H1 (cell line): ENCODE data around the gene FBXW5. TPM values are rescaled to one million over a fixed set of nuclear protein-coding genes. Genes with fewer than 3 reads are reported as not detected.

Experiments
- CTCF ChIA-PET: fragments of 300-600 bp; sonication (Branson Sonifier 250); formaldehyde crosslinking; loops from one replicate; lab custom pipeline; 2021; ENCODE audit not compliant: partially characterized antibody; lab: Charles Lee
- POLR2A ChIA-PET: fragments of 300-600 bp; sonication (Branson Sonifier 250); formaldehyde crosslinking; loops from one replicate; lab custom pipeline; 2021; ENCODE audit warnings: inconsistent platforms; ENCODE audit not compliant: partially characterized antibody; lab: Charles Lee
- DNase-seq, 2 experiments: peaks; one replicate each; pipeline versions ENCODE4 v3.0.0 to v3.0.0-alpha.2; 2010 to 2022; ENCODE audit warnings: low spot score in 2 of 2, low read depth in 1 of 2, mixed read lengths in 1 of 2
- FAIRE-seq: peaks from 2 replicates; lab custom pipeline; 2011; peaks lifted over from hg19 to GRCh38; lab: Jason Lieb, UNC
- H2AFZ ChIP-seq: 2 replicates; pipeline ENCODE4 v1.8.1; 2012; ENCODE audit warnings: low read length, inconsistent platforms
- H2AK5ac ChIP-seq: 2 replicates; pipeline ENCODE4 v1.6.1; 2013; ENCODE audit warnings: low read depth, low read length
- H2BK120ac ChIP-seq: replicated peaks from 2 replicates; pipeline ENCODE3; 2013; ENCODE audit warnings: low read depth, low read length, inconsistent platforms
- H2BK12ac ChIP-seq: 2 replicates; pipeline ENCODE4 v1.6.1; 2013; ENCODE audit warnings: low read depth, low read length
- H2BK15ac ChIP-seq: 2 replicates; pipeline ENCODE4 v1.6.1; 2013; ENCODE audit warnings: low read length
- H2BK20ac ChIP-seq: 2 replicates; pipeline ENCODE4 v1.6.1; 2013; ENCODE audit warnings: low read length
- H2BK5ac ChIP-seq: 2 replicates; pipeline ENCODE4 v1.6.1; 2013; ENCODE audit warnings: low read depth, low read length
- H3K14ac ChIP-seq: 2 replicates; pipeline ENCODE4 v1.6.1; 2013; ENCODE audit warnings: inconsistent platforms; ENCODE audit not compliant: insufficient read length
- H3K18ac ChIP-seq: 2 replicates; pipeline ENCODE4 v1.6.1; 2013; ENCODE audit warnings: low read length; ENCODE audit errors: extremely low read depth
- H3K23ac ChIP-seq: 2 replicates; pipeline ENCODE4 v1.6.1; 2013; ENCODE audit warnings: inconsistent platforms; ENCODE audit not compliant: insufficient read length
- H3K23me2 ChIP-seq: 2 replicates; pipeline ENCODE4 v1.6.1; 2013; ENCODE audit warnings: low read depth, low read length
- H3K27ac ChIP-seq: 2 replicates; pipeline ENCODE4 v1.6.1; 2011; ENCODE audit warnings: low read depth, low read length, inconsistent platforms
- H3K27me3 ChIP-seq, 4 experiments: replicated peaks in 1 of 4; 1 replicate in 1 of 4; 2 replicates in 3 of 4; pipeline versions ENCODE4 v1.6.1 to v1.8.1; 2011 to 2013; ENCODE audit warnings: low read length in 3 of 4, mild to moderate bottlenecking in 3 of 4, inconsistent platforms in 2 of 4, mixed read lengths in 2 of 4, moderate library complexity in 1 of 4; ENCODE audit not compliant: control insufficient read depth in 3 of 4, insufficient read depth in 3 of 4; ENCODE audit errors: extremely low read depth in 1 of 4
- H3K36me3 ChIP-seq, 4 experiments: 2 replicates each; pipeline versions ENCODE4 v1.6.1 to v1.8.1; 2011 to 2013; ENCODE audit warnings: mild to moderate bottlenecking in 4 of 4, low read length in 3 of 4, moderate library complexity in 2 of 4, control low read depth in 1 of 4, inconsistent platforms in 1 of 4; ENCODE audit not compliant: insufficient read depth in 4 of 4, control insufficient read depth in 2 of 4
- H3K4ac ChIP-seq: replicated peaks from 2 replicates; pipeline ENCODE3; 2013; ENCODE audit warnings: low read length, low read depth, mixed read lengths, inconsistent platforms; ENCODE audit not compliant: insufficient read length
- H3K4me1 ChIP-seq, 4 experiments: replicated peaks in 1 of 4; 1 replicate in 1 of 4; 2 replicates in 3 of 4; pipeline versions ENCODE4 v1.6.1 to v1.8.1; 2011 to 2013; ENCODE audit warnings: low read length in 3 of 4, inconsistent platforms in 2 of 4, mixed read lengths in 1 of 4; ENCODE audit not compliant: insufficient read depth in 4 of 4, control insufficient read depth in 3 of 4
- H3K4me2 ChIP-seq, 2 experiments: 2 replicates each; pipeline versions ENCODE4 v1.6.1 to v1.8.1; 2011 to 2013; ENCODE audit warnings: low read depth in 2 of 2, low read length in 2 of 2, control low read depth in 1 of 2, inconsistent platforms in 1 of 2, mild to moderate bottlenecking in 1 of 2; ENCODE audit not compliant: insufficient read depth in 1 of 2
- H3K4me3 ChIP-seq, 4 experiments: fragments of 200-600, 300-600 bp in 1 of 4; sonication (generic), shearing (Covaris generic), sonication (Bioruptor Twin) in 1 of 4; 2 replicates each; pipeline versions ENCODE4 v1.5.1 to v1.8.1; 2011 to 2016; ENCODE audit warnings: low read length in 4 of 4, low read depth in 3 of 4, control low read depth in 2 of 4, inconsistent platforms in 2 of 4, mild to moderate bottlenecking in 2 of 4, mixed read lengths in 1 of 4, moderate library complexity in 1 of 4; ENCODE audit not compliant: insufficient read depth in 2 of 4; ENCODE audit errors: extremely low read depth in 1 of 4
- H3K56ac ChIP-seq: replicated peaks from 2 replicates; pipeline ENCODE3; 2013; ENCODE audit warnings: low read depth, mild to moderate bottlenecking, mixed read lengths, low read length, inconsistent platforms; ENCODE audit not compliant: insufficient read length
- H3K79me1 ChIP-seq: 2 replicates; pipeline ENCODE4 v1.6.1; 2013; ENCODE audit warnings: low read depth, low read length, control low read depth
- H3K79me2 ChIP-seq, 2 experiments: 2 replicates each; pipeline versions ENCODE4 v1.6.1 to v1.8.1; 2012 to 2013; ENCODE audit warnings: low read length in 2 of 2, mild to moderate bottlenecking in 2 of 2, inconsistent platforms in 1 of 2; ENCODE audit not compliant: insufficient read depth in 2 of 2, control insufficient read depth in 1 of 2
- H3K9ac ChIP-seq, 4 experiments: replicated peaks in 1 of 4; 1 replicate in 1 of 4; 2 replicates in 3 of 4; pipeline versions ENCODE4 v1.6.1 to v1.8.1; 2011 to 2013; ENCODE audit warnings: low read depth in 3 of 4, low read length in 3 of 4, control low read depth in 2 of 4, mild to moderate bottlenecking in 2 of 4, moderate library complexity in 2 of 4, inconsistent platforms in 1 of 4; ENCODE audit errors: extremely low read depth in 1 of 4
- H3K9me3 ChIP-seq, 2 experiments: 2 replicates each; pipeline versions ENCODE4 v1.6.1 to v1.8.1; 2012 to 2013; ENCODE audit warnings: mild to moderate bottlenecking in 2 of 2, moderate library complexity in 2 of 2, control low read depth in 1 of 2, inconsistent platforms in 1 of 2, low read depth in 1 of 2, low read length in 1 of 2, mixed read lengths in 1 of 2; ENCODE audit not compliant: insufficient read depth in 2 of 2
- H4K20me1 ChIP-seq, 2 experiments: replicated peaks in 1 of 2; 2 replicates each; pipeline versions ENCODE3 to v1.8.1; 2011 to 2013; ENCODE audit warnings: inconsistent platforms in 2 of 2, low read length in 2 of 2, mild to moderate bottlenecking in 1 of 2; ENCODE audit not compliant: insufficient read depth in 2 of 2, control insufficient read depth in 1 of 2
- H4K5ac ChIP-seq: 2 replicates; pipeline ENCODE4 v1.6.1; 2013; ENCODE audit warnings: low read length, low read depth, mixed read lengths, inconsistent platforms; ENCODE audit not compliant: insufficient read length
- H4K8ac ChIP-seq: 2 replicates; pipeline ENCODE4 v1.8.0; 2013; ENCODE audit warnings: mild to moderate bottlenecking, moderate library complexity, low read length, inconsistent platforms; ENCODE audit not compliant: insufficient read depth; ENCODE audit errors: extremely low read depth
- H4K91ac ChIP-seq: replicated peaks from 2 replicates; pipeline ENCODE3; 2013; ENCODE audit warnings: low read length, mixed read lengths, inconsistent platforms; ENCODE audit not compliant: insufficient read length
- BRCA1 ChIP-seq: IDR thresholded peaks from 2 replicates; pipeline ENCODE4 v1.6.1; 2012; ENCODE audit warnings: low read depth, low read length, improper control_type of control experiment
- CBX5 ChIP-seq: fragments of 300-800, 300-1000 bp; sonication (generic); IDR thresholded peaks from 2 replicates; pipeline ENCODE4 v1.7.1; 2016; ENCODE audit warnings: antibody characterized with exemption, low read length, low read depth
- HDAC2 ChIP-seq, 2 experiments: fragments of 300-600 bp in 1 of 2; sonication (generic) in 1 of 2; IDR thresholded peaks; 2 replicates each; pipeline ENCODE4 v1.6.1; 2011 to 2012; ENCODE audit warnings: low read depth in 2 of 2, low read length in 2 of 2, mild to moderate bottlenecking in 2 of 2, moderate library complexity in 2 of 2, borderline replicate concordance in 1 of 2, inconsistent platforms in 1 of 2
- WGBS, 2 experiments: shearing (Covaris generic) in 1 of 2; methylation state at CpG; one replicate each; pipeline versions ENCODE4 v1.1.6 to v1.1.7; 2013 to 2015; ENCODE audit warnings: low lambda C conversion rate in 2 of 2, mixed read lengths in 2 of 2, inconsistent platforms in 1 of 2, low coverage in 1 of 2, missing lambda C conversion rate in 1 of 2; ENCODE audit not compliant: insufficient replicate concordance in 2 of 2, insufficient coverage in 1 of 2, insufficient read length in 1 of 2; ENCODE audit errors: extremely low coverage in 1 of 2, missing lambda C conversion rate in 1 of 2; 5-methylcytosine and 5-hydroxymethylcytosine counted together
- polyA plus RNA-seq, 7 experiments: library from polyadenylated mRNA; depleted of rRNA in 3 of 7; stranded (reverse) in 5 of 7; unstranded in 2 of 7; fragments of >200 nt in 5 of 7; fragments of 200-250 nt in 2 of 7; gene quantifications; 1 replicate in 5 of 7; 2 replicates in 1 of 7; 4 replicates in 1 of 7; pipeline versions ENCODE4 v1.2.1 to v1.2.3, GENCODE V29; 2011 to 2013; ENCODE audit warnings: missing spikeins in 2 of 7, mixed read lengths in 2 of 7
- total RNA-seq: library from RNA; stranded (reverse); fragmentation: NEBNext Ultra II Directional; extraction: Animal tissue kit (Norgen Biotek cat#: 25700); gene quantifications from 2 replicates; pipeline ENCODE4 v1.2.1, GENCODE V29; 2021

Gene FBXW5
- total and polyA plus RNA-seq, 2 of the 8 experiments (the other 6 are each of a cell fraction or from before 2014, with no cell fraction given): 49.0 to 71.0 TPM

- Histone ChIP-seq H3K27ac (no peak overlapping the region), H4K5ac (no peak overlapping the region), H2AFZ (no peak overlapping the region), H3K23me2 (peaks cover 8% of the 10 kb centered on the region; the same call in 1 of the 2 replicates), H3K9me3 (no peaks in the 10 kb centered on the region), H3K14ac (no peak overlapping the region), H2BK20ac (no peak overlapping the region), H3K79me2 (peaks cover 0 to 3% of the 10 kb centered on the region in 2 experiments; a peak in 1 of 4 replicates), H3K23ac (no peak overlapping the region), H3K36me3 (peaks cover 3 to 16% (median 7%) of the 10 kb centered on the region in 4 experiments; a peak in 6 of 8 replicates), H3K4me2 (no peak overlapping the region), H2AK5ac (no peak overlapping the region), H2BK15ac (0 out of 2 replicates have a peak overlapping the region, but pooled peaks have one; percentile 16), H3K79me1 (no peaks in the 10 kb centered on the region), H4K20me1 (peaks cover 5 to 12% of the 10 kb centered on the region in 2 experiments), H3K4ac (no peak overlapping the region), H3K4me1 (peaks cover 0 to 25% (median 17%) of the 10 kb centered on the region in 4 experiments; a peak in 5 of 7 replicates), H3K9ac (no peak overlapping the region), H3K27me3 (no peaks in the 10 kb centered on the region), H2BK12ac (0 out of 2 replicates have a peak overlapping the region, but pooled peaks have one; percentile 9), H3K4me3 (no peak overlapping the region), H3K56ac (no peak overlapping the region), H4K8ac (peak overlapping the region; percentile 44; the same call in 1 of the 2 replicates), H3K18ac (no peak overlapping the region), H4K91ac (no peak overlapping the region), H2BK5ac (no peak overlapping the region), H2BK120ac (no peak overlapping the region)
- no peak for DNase-seq
- no peak for FAIRE-seq
- WGBS, 2 experiments: 93% methylated on average over 24 of the region's 27 CpGs; no CpG with 5 or more reads in 1 of the 2 experiments
- ChIA-PET CTCF (interaction anchor here (0.7 to 4.4 kb wide), 16 partner anchors 9 to 168 kb away, joined by 3 to 63 read pairs (median 6); partner anchors contain the start of genes ABCA2, CLIC3, FUT7 and PAXX), POLR2A (no interaction called here)
- TF ChIP-seq BRCA1 (no peak), CBX5 (no peak), HDAC2 (IDR thresholded peaks at IDR 0.05; ENCODE audit: borderline replicate concordance in 1 of 2, low read depth in 2 of 2, low read length in 2 of 2) (no peak)
These were observed 1.9 kb upstream of the FBXW5 start for GRCh38 chr9:136946228-136947027.
